Measurements from ENCODE around the gene ERICH6.

The ERICH6 gene

DNA sequence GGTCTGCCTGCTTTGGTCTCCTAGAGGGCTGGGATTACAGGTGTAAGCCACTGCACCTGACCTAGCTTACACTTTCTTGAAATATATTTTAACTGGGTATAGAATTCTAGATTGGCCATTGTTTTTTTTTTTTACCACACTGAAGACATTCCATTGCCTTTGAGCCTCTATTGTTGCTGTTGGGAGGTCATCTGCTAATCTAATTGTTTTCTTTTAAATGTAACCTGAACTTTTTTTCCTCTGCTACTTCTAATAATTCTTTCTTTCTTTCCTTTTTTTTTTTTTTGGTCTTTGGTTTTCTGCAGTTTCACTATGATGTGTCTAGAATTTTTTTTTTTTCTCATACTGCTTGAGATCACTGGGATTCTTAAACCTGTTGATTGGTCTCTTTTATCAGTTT, 28.1 kb downstream of the ERICH6 start:
- TF ChIP-seq, protein P1, sequence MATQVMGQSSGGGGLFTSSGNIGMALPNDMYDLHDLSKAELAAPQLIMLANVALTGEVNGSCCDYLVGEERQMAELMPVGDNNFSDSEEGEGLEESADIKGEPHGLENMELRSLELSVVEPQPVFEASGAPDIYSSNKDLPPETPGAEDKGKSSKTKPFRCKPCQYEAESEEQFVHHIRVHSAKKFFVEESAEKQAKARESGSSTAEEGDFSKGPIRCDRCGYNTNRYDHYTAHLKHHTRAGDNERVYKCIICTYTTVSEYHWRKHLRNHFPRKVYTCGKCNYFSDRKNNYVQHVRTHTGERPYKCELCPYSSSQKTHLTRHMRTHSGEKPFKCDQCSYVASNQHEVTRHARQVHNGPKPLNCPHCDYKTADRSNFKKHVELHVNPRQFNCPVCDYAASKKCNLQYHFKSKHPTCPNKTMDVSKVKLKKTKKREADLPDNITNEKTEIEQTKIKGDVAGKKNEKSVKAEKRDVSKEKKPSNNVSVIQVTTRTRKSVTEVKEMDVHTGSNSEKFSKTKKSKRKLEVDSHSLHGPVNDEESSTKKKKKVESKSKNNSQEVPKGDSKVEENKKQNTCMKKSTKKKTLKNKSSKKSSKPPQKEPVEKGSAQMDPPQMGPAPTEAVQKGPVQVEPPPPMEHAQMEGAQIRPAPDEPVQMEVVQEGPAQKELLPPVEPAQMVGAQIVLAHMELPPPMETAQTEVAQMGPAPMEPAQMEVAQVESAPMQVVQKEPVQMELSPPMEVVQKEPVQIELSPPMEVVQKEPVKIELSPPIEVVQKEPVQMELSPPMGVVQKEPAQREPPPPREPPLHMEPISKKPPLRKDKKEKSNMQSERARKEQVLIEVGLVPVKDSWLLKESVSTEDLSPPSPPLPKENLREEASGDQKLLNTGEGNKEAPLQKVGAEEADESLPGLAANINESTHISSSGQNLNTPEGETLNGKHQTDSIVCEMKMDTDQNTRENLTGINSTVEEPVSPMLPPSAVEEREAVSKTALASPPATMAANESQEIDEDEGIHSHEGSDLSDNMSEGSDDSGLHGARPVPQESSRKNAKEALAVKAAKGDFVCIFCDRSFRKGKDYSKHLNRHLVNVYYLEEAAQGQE (IDR thresholded peaks at IDR 0.05; ENCODE audit: insufficient read depth in 1 of 2, low read depth in 2 of 2, low read length in 2 of 2): no peak
- no peak for TF ChIP-seq SIN3A (IDR thresholded peaks at IDR 0.05; ENCODE audit: borderline replicate concordance, insufficient read depth, low read length)
- no peak for TF ChIP-seq FOXP2 (optimal IDR thresholded peaks at IDR 0.05; ENCODE audit: borderline replicate concordance, extremely low read depth, extremely low read length, insufficient read depth)
- TF ChIP-seq POLR2AphosphoS5 (IDR thresholded peaks at IDR 0.05; ENCODE audit: low read depth, low read length): no peak
- no peak for TF ChIP-seq TAF1 (IDR thresholded peaks at IDR 0.05; ENCODE audit: borderline replicate concordance, insufficient read depth, low read length)

DNA sequence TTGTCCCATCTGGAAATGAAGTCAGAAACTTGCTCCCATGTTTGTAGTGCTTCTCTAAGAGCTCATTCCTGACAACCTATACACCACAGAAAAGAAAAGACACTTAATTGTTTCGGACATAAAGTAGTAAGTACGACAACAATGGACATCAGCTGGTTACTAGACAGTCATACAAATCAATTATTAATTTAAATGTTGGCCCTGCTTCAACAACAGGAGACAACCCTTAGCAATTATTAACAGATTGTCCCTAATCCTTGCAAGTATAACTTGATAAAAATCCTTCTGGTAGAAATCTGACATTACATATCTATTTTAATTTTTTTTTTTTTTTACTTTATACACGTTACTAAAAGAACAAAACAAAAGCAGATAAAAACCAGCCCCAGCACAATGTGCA, 29.8 kb downstream of the ERICH6 start:
- TF ChIP-seq FOXP2 (optimal IDR thresholded peaks at IDR 0.05; ENCODE audit: borderline replicate concordance, extremely low read depth, extremely low read length, insufficient read depth) (no peak), SIN3A (IDR thresholded peaks at IDR 0.05; ENCODE audit: borderline replicate concordance, insufficient read depth, low read length) (no peak), TAF1 (IDR thresholded peaks at IDR 0.05; ENCODE audit: borderline replicate concordance, insufficient read depth, low read length) (no peak), POLR2AphosphoS5 (IDR thresholded peaks at IDR 0.05; ENCODE audit: low read depth, low read length) (no peak)
- TF ChIP-seq, protein P1 (IDR thresholded peaks at IDR 0.05; ENCODE audit: insufficient read depth in 1 of 2, low read depth in 2 of 2, low read length in 2 of 2): no peak

DNA sequence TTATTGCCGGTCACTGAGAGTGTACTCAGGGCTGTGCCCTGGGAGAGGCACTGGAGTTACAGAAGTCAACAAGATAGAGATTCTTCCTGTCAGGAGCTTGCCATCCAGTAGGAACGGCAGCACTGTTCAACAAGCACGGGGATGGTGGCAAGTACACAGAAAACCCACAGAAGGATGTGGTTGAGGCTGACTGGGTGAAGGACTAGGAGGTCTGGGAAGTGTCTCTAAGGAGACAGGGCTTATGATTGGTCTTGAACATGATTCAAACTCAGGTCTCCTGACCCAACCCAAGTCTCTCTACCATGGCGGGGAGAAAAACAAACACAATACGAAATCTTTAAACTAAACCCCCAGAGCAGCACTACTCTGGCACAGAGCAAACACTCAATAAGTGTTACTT, 37.6 kb downstream of the ERICH6 start:
- TF ChIP-seq SIN3A (IDR thresholded peaks at IDR 0.05; ENCODE audit: borderline replicate concordance, insufficient read depth, low read length): no peak
- TF ChIP-seq, protein P1 (IDR thresholded peaks at IDR 0.05; ENCODE audit: insufficient read depth in 1 of 2, low read depth in 2 of 2, low read length in 2 of 2): no peak
- TF ChIP-seq POLR2AphosphoS5 (IDR thresholded peaks at IDR 0.05; ENCODE audit: low read depth, low read length): no peak
- no peak for TF ChIP-seq TAF1 (IDR thresholded peaks at IDR 0.05; ENCODE audit: borderline replicate concordance, insufficient read depth, low read length)
- TF ChIP-seq FOXP2 (optimal IDR thresholded peaks at IDR 0.05; ENCODE audit: borderline replicate concordance, extremely low read depth, extremely low read length, insufficient read depth): no peak

DNA sequence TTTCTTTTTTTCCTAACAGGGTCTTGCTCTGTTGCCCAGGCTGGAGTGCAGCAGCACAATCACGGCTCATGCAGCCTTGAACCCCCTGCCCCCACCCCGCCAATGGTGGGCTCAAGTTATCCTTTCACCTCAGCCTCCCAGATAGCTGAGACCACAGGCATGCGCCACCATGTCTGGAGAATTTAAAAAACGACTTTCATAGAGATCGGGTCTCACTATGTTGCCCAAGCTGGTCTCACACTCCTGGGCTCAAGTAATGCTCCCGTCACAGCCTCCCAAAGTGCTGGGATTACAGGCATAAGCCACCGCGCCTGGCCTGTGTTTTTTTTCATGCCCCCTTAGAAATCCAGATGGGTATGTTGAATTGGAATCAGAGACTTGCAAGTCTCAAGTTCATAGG, 40.3 kb downstream of the ERICH6 start:
- no peak for TF ChIP-seq SIN3A (IDR thresholded peaks at IDR 0.05; ENCODE audit: borderline replicate concordance, insufficient read depth, low read length)
- TF ChIP-seq, protein P1 (IDR thresholded peaks at IDR 0.05; ENCODE audit: insufficient read depth in 1 of 2, low read depth in 2 of 2, low read length in 2 of 2): no peak
- no peak for TF ChIP-seq POLR2AphosphoS5 (IDR thresholded peaks at IDR 0.05; ENCODE audit: low read depth, low read length)
- TF ChIP-seq TAF1 (IDR thresholded peaks at IDR 0.05; ENCODE audit: borderline replicate concordance, insufficient read depth, low read length): no peak
- no peak for TF ChIP-seq FOXP2 (optimal IDR thresholded peaks at IDR 0.05; ENCODE audit: borderline replicate concordance, extremely low read depth, extremely low read length, insufficient read depth)

Measured in PFSK-1 (cell line).